ENCODE results near the gene DHRSX.
"Not testable (repeated sequence)": the region's sequence is repeated elsewhere in the genome, so short reads cannot be mapped to it uniquely, and the experiment has no call there.

GRCh38 chrX:2241496-2241895, 259.3 kb downstream of the DHRSX start:
- TF ChIP-seq CTCF (conservative IDR thresholded peaks at IDR 0.05); ZFX (IDR thresholded peaks at IDR 0.05): not testable (repeated sequence)

Measured in C4-2B (cell line).